Small intestine (tissue), 7 donors: ENCODE results near the gene SPRED2. TPM values are rescaled to one million over a fixed set of nuclear protein-coding genes. Genes with fewer than 3 reads are reported as not detected.

Experiments
- DNase-seq, 2 donors: peaks; one replicate each; pipeline versions ENCODE4 v3.0.0 to v3.0.0-alpha.2; 2013
- FAIRE-seq: peaks from 2 replicates; lab custom pipeline; 2012; peaks lifted over from hg19 to GRCh38; lab: Jason Lieb, UNC
- H3K27ac ChIP-seq, 3 donors: one replicate each; pipeline ENCODE4 v1.5.1; 2013; ENCODE audit warnings: low read length in 2 of 3, mild to moderate bottlenecking in 2 of 3, control low read depth in 1 of 3, inconsistent platforms in 1 of 3, low read depth in 1 of 3, moderate library complexity in 1 of 3
- H3K27me3 ChIP-seq, 3 donors: one replicate each; pipeline ENCODE4 v1.6.1; 2013; ENCODE audit warnings: low read length in 3 of 3, inconsistent platforms in 1 of 3; ENCODE audit not compliant: control insufficient read depth in 3 of 3, insufficient read depth in 3 of 3
- H3K36me3 ChIP-seq, 3 donors: one replicate each; pipeline ENCODE4 v1.6.1; 2013; ENCODE audit warnings: low read length in 3 of 3, inconsistent platforms in 1 of 3, low read depth in 1 of 3, mild to moderate bottlenecking in 1 of 3, moderate library complexity in 1 of 3; ENCODE audit not compliant: control insufficient read depth in 3 of 3, insufficient read depth in 2 of 3
- H3K4me1 ChIP-seq, 3 donors: one replicate each; pipeline ENCODE4 v1.6.1; 2013; ENCODE audit warnings: low read length in 2 of 3, inconsistent platforms in 1 of 3, low read depth in 1 of 3, mild to moderate bottlenecking in 1 of 3, moderate library complexity in 1 of 3; ENCODE audit not compliant: control insufficient read depth in 3 of 3, insufficient read depth in 2 of 3
- H3K4me3 ChIP-seq, 3 donors: one replicate each; pipeline ENCODE4 v1.5.1; 2013; ENCODE audit warnings: low read length in 3 of 3, control low read depth in 1 of 3, inconsistent platforms in 1 of 3, low read depth in 1 of 3, mild to moderate bottlenecking in 1 of 3, moderate library complexity in 1 of 3
- H3K9me3 ChIP-seq, 2 donors: one replicate each; pipeline ENCODE4 v1.6.1; 2013; ENCODE audit warnings: low read depth in 1 of 2, low read length in 1 of 2; ENCODE audit not compliant: control insufficient read depth in 2 of 2, insufficient read depth in 1 of 2
- WGBS, 3 donors: extraction: QIAGEN DNeasy Blood & Tissue Kit; methylation state at CpG; one replicate each; pipeline ENCODE4 v1.1.7; 2013; 5-methylcytosine and 5-hydroxymethylcytosine counted together
- polyA plus RNA-seq, 4 donors: library from polyadenylated mRNA; stranded (reverse) in 3 of 4; unstranded in 1 of 4; fragments of 200-250 nt in 3 of 4; fragments of 120-200 nt in 1 of 4; gene quantifications; one replicate each; pipeline versions ENCODE4 v1.2.1 to v1.2.3, GENCODE V29; 2013
- donor health status: healthy with polysubstance abuse.
- donor health status: control.
- donor health status: control.
- donor health status: Bipolar disorder and iron deficiency.
- donor health status: healthy.

The SPRED2 gene
- polyA plus RNA-seq, 4 donors, result 10.7 to 26.3 (median 19.1) TPM

DNA sequence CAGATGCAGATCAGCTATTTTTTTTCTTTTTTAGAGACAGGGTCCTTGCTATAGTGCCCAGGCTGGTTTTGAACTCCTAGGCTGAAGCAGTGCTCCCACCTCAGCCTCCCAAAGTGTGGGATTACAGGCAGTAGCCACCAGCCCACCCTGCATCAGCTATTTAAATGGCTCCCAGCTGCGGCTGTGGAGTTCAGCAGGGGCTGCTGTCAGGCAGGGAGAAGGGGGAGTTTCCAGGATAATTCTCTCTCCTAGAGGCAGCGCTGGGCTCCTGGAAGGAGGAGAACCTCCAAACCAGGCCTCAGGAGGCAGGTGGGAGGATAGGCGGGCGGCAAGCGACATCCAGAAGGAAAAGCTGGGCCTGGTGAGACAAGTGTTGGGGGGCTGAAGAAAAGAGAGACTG, 139.0 kb downstream of the SPRED2 start:
- DNase-seq, result no peak
- H3K36me3 ChIP-seq, result no peaks in the 10 kb centered on the region
- no peak overlapping the region for H3K27ac ChIP-seq
- no peak overlapping the region for H3K4me3 ChIP-seq
- no peaks in the 10 kb centered on the region for H3K27me3 ChIP-seq
- no peaks in the 10 kb centered on the region for H3K9me3 ChIP-seq
- peaks cover 0 to 8% (median 0%) of the 10 kb centered on the region in 3 donors for H3K4me1 ChIP-seq
- 95 to 97% (median 96%) methylated on average over 5 of the region's 5 CpGs for WGBS, 3 donors
- no peak for FAIRE-seq

GRCh38 chr2:65292461-65293011, 139.9 kb downstream of the SPRED2 start:
- H3K36me3 ChIP-seq, result no peaks in the 10 kb centered on the region
- FAIRE-seq, result no peak
- DNase-seq, result no peak

DNA sequence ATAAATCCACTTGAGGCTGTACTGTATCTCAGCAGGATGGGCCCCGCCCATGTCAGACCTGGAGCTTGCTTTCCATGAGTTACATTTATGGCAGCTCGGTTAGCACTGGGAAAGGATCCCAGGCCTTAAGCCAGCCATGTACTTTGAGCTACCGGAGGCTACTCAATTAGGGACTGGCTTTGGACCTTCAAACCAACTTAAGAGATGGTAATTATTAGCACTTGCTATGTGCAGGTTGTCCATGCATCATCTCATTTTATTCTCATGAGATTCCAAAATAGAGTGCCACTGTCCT, 140.3 kb downstream of the SPRED2 start:
- FAIRE-seq (no peak), DNase-seq (peak; percentile 65 to 78)
- Histone ChIP-seq H3K4me1 (peaks cover 0 to 8% (median 0%) of the 10 kb centered on the region in 3 donors), H3K27ac (no peak overlapping the region), H3K9me3 (no peaks in the 10 kb centered on the region), H3K36me3 (no peaks in the 10 kb centered on the region), H3K4me3 (no peak overlapping the region), H3K27me3 (no peaks in the 10 kb centered on the region)
- WGBS, 3 donors, result 19 to 60% (median 48%) methylated on average over 3 of the region's 3 CpGs

More at GRCh38 chr2:65292461-65293011, 139.9 kb downstream of the SPRED2 start:
- Histone ChIP-seq H3K27me3 (no peaks in the 10 kb centered on the region), H3K9me3 (no peaks in the 10 kb centered on the region), H3K27ac (no peak overlapping the region), H3K4me1 (peaks cover 0 to 8% (median 0%) of the 10 kb centered on the region in 3 donors), H3K4me3 (no peak overlapping the region)
- WGBS, 3 donors, result 75 to 78% (median 76%) methylated on average over 21 of the region's 21 CpGs

DNA sequence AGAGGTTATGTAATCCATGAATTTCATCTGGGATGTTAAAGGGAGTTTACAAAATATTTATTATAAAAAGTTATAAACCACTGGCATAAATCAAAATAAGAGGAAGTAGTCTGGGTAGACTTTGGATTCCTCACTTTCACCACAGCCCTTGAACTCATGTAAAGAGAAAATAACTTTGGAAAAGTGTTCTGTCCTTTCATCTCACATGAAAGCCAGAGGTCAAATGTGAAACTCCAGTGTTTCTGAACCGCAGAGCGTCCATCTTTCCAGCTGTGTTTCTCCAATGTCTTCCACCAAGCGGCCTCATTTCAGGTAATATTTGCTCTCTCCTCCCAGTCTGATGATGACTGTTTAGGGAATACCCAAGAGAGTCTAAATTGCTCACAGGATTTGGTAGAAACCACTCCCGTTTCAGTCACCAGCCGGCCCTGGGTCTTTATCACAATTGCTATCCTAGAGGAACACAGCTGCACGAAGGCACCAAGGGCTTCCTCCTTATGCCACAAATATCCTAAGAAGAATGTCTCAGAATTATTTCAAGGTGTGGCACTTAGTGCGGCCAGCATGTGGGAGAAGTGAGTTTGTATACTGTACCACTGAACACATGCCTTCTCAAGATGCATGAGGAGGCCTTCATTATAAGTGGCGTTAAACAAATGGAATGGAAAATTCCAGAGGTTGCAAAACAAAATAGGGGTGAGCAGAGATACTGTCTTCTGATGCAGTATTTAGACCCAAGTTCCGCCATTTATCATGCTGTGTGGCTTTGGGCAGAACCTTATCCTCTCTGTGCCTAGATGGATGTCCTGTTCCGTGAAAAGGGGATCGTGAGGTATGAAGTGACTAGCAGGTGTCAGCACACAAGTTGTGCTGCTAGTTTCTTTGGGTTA, 140.9 kb downstream of the SPRED2 start:
- H3K9me3 ChIP-seq, result no peaks in the 10 kb centered on the region
- H3K27me3 ChIP-seq, result no peaks in the 10 kb centered on the region
- no peak overlapping the region for H3K4me3 ChIP-seq
- H3K27ac ChIP-seq, result no peak overlapping the region
- FAIRE-seq (no peak), DNase-seq (no peak)
- no peaks in the 10 kb centered on the region for H3K36me3 ChIP-seq
- WGBS, 3 donors, result 71 to 82% (median 78%) methylated on average over 11 of the region's 11 CpGs
- peaks cover 0 to 8% (median 0%) of the 10 kb centered on the region in 3 donors for H3K4me1 ChIP-seq

DNA sequence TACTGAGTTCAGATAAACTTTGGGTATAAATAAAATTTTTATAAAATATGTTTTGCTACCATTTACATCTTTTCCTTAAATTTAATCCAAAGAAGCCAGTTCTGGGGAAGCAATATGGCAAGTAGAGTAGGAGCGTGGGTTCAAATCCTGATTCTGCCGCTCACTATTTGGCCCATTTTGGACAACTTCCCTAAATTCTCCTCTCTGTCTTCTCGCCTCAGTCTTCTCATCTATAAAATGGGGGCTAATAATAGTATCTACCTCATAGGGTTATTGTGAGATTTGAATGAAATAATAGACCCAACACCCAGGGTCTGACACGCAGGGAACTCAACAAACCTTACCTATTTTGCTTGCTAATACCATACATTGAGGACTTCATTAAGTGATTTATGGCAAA, 145.0 kb downstream of the SPRED2 start:
- H3K4me3 ChIP-seq, result no peak overlapping the region
- no peaks in the 10 kb centered on the region for H3K36me3 ChIP-seq
- no peak overlapping the region for H3K27ac ChIP-seq
- peaks cover 0 to 7% (median 0%) of the 10 kb centered on the region in 3 donors for H3K4me1 ChIP-seq
- FAIRE-seq (no peak), DNase-seq (no peak)
- 93 to 95% (median 94%) methylated on average over 4 of the region's 4 CpGs for WGBS, 3 donors
- no peaks in the 10 kb centered on the region for H3K9me3 ChIP-seq
- H3K27me3 ChIP-seq, result no peaks in the 10 kb centered on the region

DNA sequence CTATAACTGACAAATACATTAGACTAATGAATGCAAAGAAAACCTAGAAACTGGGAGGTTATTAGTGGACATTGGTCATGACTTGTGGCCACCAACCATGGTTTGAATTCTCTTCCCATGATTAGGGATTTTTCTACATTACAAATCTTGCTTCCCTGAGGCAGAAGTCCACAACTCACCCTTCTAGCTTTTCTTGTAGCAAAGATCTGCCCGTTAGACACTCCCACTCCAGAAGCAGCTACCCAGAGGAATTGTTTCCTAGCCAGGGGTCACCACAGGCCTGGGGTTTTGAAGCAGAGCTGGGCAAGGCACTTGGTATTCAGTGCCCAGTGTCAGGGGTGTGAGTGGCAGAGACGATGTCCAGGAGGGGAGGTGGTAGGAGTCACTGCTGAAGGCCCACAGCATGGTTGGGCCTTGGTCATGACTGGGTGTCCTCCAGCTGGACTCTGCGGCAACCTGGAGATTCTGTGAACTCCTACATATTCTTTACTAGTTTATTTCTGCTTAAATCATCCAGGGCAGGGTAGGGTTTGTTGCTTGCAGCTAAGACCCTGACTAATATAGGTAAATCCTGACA, 149.8 kb downstream of the SPRED2 start:
- peaks cover 0 to 2% (median 0%) of the 10 kb centered on the region in 3 donors for H3K4me1 ChIP-seq
- DNase-seq (no peak), FAIRE-seq (no peak)
- 86 to 97% (median 87%) methylated on average over 3 of the region's 3 CpGs for WGBS, 3 donors
- H3K27me3 ChIP-seq, result peaks cover 0 to 2% (median 0%) of the 10 kb centered on the region in 3 donors
- no peak overlapping the region for H3K27ac ChIP-seq
- H3K9me3 ChIP-seq, result no peaks in the 10 kb centered on the region
- H3K36me3 ChIP-seq, result no peaks in the 10 kb centered on the region
- H3K4me3 ChIP-seq, result no peak overlapping the region

DNA sequence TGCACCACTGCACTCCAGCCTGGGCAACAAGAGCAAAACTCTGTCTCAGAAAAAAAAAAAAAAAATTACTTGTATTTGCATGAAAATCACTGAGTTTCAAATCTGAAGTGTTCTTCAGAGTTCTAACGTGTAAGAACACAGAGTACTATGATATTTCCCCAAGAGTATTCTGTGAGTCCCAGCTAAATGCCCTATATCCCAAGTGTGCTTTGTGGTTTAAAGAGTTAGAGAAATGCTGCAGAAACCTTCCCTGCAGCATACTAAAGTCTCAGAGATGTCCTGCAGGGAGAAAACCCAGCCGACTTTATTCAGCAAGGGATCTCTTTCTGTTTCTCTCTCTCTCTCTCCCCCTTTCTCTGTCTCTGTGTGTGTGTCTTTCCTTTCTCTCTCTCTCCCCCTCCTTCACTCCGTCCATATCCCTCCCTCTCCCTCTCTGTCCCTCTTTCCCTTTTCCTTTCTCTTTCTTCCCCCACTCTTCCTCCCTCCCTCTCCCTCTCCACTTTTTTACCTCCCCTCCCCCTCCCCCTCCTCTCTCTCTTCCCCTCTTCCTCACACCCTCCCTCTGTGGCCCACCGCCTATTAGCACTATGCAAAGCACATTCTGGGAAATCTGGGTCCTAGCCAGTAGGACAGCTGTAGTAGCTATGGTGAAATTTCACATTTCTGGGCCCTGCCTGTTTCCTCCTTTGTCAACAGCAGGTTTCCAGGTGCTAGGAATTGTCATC, 150.6 kb downstream of the SPRED2 start:
- DNase-seq (peak in 1 of 2 donors; percentile 24), FAIRE-seq (no peak)
- WGBS, 3 donors, result 27 to 52% (median 34%) methylated on average over 4 of the region's 4 CpGs
- H3K36me3 ChIP-seq, result no peaks in the 10 kb centered on the region
- H3K9me3 ChIP-seq, result no peaks in the 10 kb centered on the region
- peaks cover 0 to 2% (median 0%) of the 10 kb centered on the region in 3 donors for H3K27me3 ChIP-seq
- no peak overlapping the region for H3K27ac ChIP-seq
- peaks cover 0 to 2% (median 0%) of the 10 kb centered on the region in 3 donors for H3K4me1 ChIP-seq
- H3K4me3 ChIP-seq, result no peak overlapping the region

- no peak for DNase-seq
- no peak for FAIRE-seq
- peaks cover 0 to 2% (median 0%) of the 10 kb centered on the region in 3 donors for H3K27me3 ChIP-seq
- H3K4me1 ChIP-seq, result peaks cover 0 to 2% (median 0%) of the 10 kb centered on the region in 3 donors
- WGBS, 3 donors, result 93 to 95% (median 94%) methylated on average over 6 of the region's 6 CpGs
- no peaks in the 10 kb centered on the region for H3K36me3 ChIP-seq
- H3K27ac ChIP-seq, result no peak overlapping the region
- no peak overlapping the region for H3K4me3 ChIP-seq
- H3K9me3 ChIP-seq, result no peaks in the 10 kb centered on the region
These were observed 152.6 kb downstream of the SPRED2 start for GRCh38 chr2:65279756-65280155.
